Measurements from ENCODE around the gene USB1.
"Not testable (repeated sequence)": the region's sequence is repeated elsewhere in the genome, so short reads cannot be mapped to it uniquely, and the experiment has no call there.

The USB1 gene

DNA sequence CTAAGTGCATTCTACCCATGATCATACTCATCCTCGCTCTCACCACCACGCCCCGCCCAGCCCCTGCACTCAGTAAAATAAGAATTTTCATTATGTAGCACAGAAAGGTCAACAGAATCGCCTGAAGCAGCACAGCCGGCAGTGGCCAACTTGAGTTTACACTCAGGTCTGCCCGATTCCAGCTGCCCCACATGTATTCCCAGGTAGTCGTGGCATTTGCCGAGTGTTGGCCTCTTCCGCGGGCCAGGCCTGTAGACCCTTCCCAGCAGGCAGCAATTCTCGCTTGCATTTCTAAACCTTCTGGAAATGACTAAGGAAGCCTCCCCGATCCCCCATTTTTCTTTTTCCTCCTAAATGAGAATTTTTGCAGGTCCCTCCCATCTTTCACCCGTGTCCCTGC is 30.9 kb upstream of the USB1 start:
- no peak for DNase-seq (ENCODE audit: low spot score)

- no peak for DNase-seq (ENCODE audit: low spot score)
Observed at GRCh38 chr16:57970970-57971369, 30.2 kb upstream of the USB1 start, which contains the start of gene CNGB1. Gene CNGB1, minus strand, starts transcription at chr16:57971128. Its CDS starts 3,842 bp downstream, at chr16:57967286.

DNA sequence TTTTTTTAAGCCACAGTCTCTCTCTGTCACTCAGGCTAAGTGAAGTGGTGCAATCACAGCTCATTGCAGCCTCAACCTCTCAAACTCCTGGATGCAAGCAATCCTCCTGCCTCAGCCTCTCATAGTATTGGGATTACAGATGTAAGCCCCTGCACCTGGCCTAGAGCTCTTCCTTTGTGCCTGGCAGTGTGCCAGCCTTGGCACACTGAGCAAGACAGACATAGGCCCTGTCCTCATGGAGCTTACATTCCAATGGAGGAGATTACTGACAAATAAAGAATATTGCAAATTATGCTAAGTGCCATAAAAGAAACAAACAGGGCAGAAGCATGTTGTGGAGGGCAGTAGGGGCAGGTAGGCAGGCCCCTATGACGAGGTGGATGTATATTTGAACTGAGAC is 29.4 kb upstream of the USB1 start:
- no peak for DNase-seq (ENCODE audit: low spot score)

DNA sequence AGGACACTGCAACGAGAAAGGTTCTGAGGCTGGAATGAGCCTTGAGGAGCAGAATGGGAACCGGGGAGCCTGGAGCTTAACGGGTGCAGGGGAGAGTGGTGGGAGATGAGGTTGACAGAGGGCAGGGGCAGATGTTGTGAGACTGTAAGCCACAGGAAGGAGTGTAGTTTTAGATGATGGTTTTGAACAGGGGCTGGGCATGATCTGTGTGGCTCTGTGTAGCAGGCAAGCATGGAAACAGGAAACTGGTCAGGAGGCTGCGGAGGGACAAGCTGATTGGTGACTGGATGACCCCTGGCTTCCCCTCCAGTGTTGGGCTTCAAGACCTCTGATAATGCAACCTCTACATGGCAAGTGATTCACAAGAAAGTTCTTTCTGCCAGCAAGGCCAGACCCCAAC is 28.9 kb upstream of the USB1 start:
- no peak for DNase-seq (ENCODE audit: low spot score)

GRCh38 chr16:57976331-57976796 is 24.8 kb upstream of the USB1 start:
- no peak for DNase-seq (ENCODE audit: low spot score)

DNA sequence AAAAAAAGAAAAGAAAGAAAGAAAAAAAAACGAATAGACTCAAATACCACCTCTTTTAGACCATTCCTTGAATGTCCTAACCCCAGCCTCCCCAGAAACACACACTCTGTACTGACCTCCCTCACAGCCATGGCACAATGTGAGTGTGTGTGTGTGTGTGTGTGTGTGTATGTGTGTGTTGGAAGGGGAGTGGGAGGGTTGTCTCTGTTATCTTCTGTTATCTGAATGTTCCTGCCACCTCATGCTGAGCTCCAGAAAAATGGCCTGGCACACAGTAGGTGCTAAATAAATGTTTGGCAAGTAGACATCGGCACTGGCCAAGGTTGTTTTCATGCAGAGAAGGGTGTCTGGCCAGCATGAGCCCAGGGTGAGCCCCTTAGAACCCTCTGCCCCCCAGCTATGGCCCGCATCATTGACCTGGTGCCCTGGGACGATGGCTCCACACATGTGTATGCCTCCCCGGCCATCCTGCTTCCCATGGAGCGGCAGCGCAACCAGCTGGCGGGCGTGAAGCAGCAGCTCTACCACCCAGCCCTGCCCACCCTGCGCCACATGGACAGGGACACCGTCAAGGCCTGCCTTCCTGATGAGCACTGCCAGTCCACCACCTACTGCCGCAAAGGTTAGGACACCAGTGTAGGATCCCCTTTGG is 23.7 kb upstream of the USB1 start:
- no peak for DNase-seq (ENCODE audit: low spot score)

- DNase-seq (ENCODE audit: low spot score), result not testable (repeated sequence)
Observed at GRCh38 chr16:57978070-57978465, 23.1 kb upstream of the USB1 start.

DNA sequence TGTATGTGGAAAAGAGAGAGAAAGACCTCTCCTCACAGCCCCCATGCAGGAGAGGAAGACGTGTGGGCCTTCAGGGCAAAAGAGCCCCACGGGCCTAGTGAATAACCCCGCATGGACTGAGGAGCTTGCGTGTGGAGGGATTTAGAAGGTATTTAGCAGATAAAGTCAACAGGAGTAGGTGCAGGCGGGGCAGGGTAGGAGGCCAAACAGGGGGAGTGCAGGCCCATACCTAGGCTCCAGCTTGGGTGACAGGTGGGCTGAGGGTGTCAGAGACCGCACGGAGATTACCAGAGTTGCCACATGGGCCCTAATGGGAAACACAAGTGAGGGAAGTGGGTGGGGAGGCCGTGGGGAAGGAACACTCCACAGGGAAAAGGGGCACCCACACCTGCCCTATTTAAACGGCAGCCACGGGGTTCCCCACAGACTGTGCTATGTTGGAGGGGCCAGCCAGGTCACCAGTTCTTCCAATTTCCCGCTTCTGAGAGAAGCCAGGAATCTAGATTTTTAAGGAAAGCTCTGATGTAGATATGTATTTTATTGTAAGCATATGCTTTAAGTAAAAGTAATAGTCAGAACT is 22.1 kb upstream of the USB1 start:
- DNase-seq (ENCODE audit: low spot score), result no peak

DNA sequence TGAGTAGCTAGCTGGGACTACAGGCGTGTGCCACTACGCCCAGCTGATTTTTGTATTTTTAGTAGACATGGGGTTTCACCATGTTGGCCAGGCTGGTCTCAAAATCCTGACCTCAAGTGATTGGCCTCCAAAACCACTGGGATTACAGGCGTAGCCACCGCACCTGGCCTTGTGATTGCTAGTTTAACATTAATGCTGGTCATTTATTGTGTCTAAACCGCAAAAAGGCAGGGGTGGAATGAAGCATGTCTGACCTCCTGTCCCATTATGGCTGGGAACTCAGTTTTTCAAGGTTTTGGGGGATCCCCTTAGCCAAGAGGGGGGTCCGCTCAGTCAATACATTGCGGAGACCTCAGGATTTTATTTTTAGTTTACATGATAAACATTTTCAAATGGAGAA is 19.6 kb upstream of the USB1 start:
- DNase-seq (ENCODE audit: low spot score), result peak; percentile 40

DNA sequence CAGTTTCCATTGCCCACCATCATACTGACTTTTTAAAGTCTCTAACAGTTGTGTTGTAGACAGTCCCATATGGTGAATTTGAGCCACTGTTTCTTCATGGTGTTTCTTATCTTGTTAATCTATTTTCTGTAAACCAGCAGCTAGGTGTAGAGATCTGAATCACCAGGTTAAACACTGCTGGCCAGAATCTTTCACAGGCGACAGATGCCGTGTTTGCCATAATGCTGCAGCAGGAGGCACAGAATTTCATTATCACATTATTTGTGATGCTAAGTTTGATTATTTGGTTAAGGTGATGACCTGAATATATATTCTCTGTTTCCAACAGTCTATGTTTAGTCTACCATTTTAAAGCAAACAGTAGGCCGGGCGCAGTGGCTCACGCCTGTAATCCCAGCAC is 18.8 kb upstream of the USB1 start:
- no peak for DNase-seq (ENCODE audit: low spot score)

DNA sequence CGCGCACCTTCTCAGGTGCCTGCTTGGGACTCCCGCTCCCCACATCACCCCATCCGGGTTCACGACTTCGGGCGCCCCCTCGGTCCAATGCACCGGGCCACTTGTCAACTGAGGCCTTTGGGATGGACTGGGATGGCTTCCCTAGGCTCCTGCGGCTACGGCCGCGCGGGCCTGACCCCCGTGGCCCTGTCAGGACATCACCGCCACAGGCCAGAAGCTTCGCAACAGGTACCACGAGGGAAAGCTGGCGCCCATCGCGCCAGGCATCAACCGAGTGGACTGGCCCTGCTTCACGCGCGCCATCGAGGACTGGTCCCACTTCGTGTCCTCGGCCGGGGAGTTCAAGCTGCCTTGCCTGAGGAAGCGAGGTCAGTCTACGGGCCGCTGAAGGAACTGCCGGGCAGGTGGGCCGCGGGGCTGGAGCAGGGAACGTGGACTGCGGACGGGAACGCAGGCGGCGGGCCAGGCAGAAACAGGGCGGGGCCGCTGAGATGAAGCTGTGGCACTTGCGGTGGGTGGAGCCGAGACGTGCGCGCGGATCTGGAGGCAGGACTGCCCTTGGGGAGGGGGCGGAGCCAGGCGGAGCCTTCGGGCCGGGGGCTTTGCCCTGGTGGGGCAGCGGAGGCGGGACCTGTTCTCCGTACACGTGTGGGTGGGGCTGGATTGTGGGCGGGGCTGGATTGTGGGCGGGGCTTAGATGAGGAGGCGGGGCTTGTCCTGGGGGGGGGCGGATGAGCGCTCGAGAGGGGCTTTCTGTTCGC is 16.6 kb upstream of the USB1 start:
- DNase-seq (ENCODE audit: low spot score), result peak; percentile 70

DNA sequence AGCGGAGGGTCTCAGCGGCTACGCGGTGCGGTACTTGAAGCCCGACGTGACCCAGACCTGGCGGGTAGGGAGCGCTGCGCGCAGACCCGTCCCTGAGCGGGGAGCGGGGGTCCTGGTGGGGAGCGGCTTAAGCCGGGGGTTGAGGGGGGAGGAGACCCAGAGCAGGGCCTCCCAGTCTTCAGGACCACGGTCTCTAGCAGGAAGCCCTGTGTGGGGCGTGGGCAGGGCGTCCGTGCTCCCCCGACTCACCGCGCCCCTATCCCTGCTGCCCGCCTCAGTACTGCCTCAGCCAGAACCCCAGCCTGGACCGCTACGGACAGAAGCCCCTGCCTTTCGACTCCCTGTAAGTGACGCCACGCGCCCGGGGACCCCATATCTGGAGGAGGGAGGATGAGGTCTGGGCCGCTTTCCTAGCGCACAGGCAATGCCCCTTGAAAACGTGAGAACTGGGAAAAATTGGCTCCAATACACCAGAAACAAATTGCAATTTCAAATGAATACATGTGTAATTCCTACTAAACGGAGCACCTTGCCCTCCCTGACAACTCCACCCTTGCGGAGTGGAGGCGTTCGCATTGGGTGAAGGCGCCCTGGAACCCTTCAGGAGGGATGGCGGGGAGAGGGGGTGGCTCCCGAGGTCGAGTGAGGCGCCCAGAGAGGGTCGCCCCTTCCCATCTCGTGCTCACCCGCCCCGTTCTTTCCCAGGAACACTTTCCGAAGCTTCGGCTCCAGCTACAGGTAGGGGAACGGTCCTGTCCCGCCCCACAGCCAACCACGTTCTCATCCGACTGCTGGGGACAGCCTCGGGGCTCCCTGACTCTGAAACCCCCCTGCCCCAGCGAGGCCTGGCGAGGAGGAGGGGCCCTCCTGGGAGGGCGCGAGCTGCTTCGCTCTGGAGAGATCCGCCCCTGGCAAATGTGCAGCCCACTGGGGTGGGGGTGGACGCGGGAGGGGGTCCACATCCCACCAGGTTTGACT is 15.7 kb upstream of the USB1 start:
- no peak for DNase-seq (ENCODE audit: low spot score)

DNA sequence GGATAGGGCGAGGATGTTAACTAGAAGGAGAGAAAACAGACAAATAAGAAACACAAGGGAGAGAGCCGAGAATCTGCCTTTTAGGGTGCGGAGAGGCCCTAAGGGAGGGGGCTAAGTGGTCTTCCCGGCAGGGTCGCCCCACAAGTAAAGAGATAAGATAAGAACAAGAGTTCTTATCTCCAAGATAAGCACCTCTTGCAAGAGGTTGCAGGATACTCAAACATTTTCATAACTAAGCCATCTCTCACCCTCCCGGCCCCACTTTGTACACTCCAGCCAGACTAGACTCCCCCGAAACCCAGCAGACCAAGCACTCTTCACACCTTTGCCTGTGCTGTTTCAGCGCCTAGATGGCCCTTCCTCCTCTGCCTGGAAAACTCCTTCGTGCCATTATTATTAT is 15.0 kb upstream of the USB1 start:
- no peak for DNase-seq (ENCODE audit: low spot score)

GRCh38 chr16:57987441-57988177 is 13.6 kb upstream of the USB1 start:
- DNase-seq (ENCODE audit: low spot score), result no peak

DNA sequence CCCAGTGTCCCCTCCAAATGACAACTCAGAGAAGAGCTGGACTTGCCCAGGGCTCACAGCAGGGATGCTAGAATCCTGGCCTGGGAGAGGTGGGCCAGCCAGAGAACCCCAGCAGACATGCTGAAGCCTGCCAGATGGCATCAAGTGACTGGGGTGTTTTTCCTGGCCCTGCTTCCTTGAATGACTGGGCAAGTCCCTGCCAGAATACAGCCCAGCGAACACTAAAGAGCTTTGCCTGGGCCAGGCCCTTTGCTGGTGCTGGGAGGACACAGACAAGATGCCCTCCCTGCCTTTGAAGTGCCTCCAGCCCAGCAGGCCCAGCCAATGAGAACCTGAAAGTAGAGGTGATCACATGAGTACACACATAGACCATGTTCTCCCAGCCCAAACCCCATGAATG is 12.3 kb upstream of the USB1 start:
- DNase-seq (ENCODE audit: low spot score), result peak; percentile 46

GRCh38 chr16:57991551-57992059 is 9.6 kb upstream of the USB1 start:
- DNase-seq (ENCODE audit: low spot score), result no peak

DNA sequence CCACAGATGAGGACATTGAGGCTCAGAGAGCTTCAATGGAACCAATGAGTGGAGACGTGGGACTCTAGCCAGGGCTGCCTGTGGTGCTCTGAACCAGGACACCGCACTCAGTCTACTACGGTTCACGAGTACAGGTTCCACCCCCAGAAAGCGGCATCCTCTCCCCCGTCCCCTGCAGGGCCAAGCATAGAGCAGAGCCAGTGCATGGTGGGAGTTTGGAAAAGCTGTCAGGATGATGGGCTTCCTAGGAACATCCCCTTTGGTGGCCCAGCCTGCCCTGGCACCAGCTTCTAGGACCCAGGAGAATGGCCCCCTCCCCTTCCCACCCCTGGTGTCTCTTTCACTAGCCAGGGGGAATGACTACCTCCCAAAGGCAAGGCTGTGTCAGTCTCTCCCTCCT is 9.1 kb upstream of the USB1 start:
- no peak for DNase-seq (ENCODE audit: low spot score)

DNA sequence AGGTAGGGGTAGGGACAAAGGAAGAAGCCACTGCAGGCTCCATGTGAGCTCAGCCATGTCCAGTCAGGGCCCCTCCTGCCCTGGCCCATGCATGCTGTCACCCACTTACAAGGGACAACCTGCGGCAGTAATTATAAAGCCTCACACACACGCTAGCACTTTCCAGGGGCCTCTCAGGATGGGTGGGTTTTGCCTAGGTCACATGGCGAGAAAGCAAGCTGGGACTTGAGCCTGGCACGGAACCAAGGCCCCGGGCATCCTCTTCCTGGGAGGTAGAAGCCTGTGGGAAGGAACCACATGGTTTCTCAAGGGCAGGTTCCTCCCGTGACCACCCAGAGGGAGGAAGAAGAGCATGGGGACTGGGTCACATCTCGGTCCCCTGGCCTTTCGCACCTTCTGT is 7.8 kb upstream of the USB1 start:
- DNase-seq (ENCODE audit: low spot score), result no peak

- no peak for DNase-seq (ENCODE audit: low spot score)
Observed at GRCh38 chr16:57993897-57994296, 7.3 kb upstream of the USB1 start.

GRCh38 chr16:57994361-57994760 is 6.8 kb upstream of the USB1 start:
- DNase-seq (ENCODE audit: low spot score), result no peak

GRCh38 chr16:57994778-57995177 is 6.4 kb upstream of the USB1 start:
- DNase-seq (ENCODE audit: low spot score), result peak; percentile 41

All from kidney tubule cell (primary cell).